Upper lobe of left lung (tissue), 4 donors: ENCODE measurements around the gene SAMD1.

Experiments used
- POLR2A ChIP-seq, 4 donors: fragments of 450-650 bp; IDR thresholded peaks; one replicate each; pipeline ENCODE4 v1.5.1; 2016 to 2017; ENCODE audit warnings: antibody characterized with exemption in 4 of 4, mild to moderate bottlenecking in 2 of 4
- TF ChIP-seq, protein P1 (sequence below), 6 experiments: fragments of 450-650 bp in 4 of 6; fragments of 200-600 bp in 2 of 6; sonication (generic) in 2 of 6; IDR thresholded peaks; one replicate each; pipeline ENCODE4 v1.5.1; 2016 to 2019; ENCODE audit warnings: antibody characterized with exemption in 6 of 6

DNA sequence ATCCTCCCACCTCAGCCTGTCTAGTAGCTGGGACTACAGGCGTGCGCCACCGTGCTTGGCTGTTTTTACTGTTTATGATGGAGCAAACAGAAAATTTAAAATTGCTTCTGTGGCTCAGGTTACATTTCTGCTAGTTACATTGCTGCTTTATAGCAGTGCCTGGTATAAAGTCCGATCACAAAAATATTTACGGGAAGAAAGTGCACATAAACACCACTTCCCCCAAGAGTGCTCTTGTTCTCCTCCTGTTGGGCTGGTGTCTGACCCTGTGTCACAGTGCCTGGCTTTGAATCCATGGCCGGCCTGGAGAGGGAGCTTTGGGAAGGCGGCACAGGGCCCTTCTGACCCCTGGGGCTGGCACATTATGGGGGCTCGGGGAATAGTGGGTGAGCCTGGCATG is 15.1 kb upstream of the SAMD1 start:
- TF ChIP-seq, protein P1, sequence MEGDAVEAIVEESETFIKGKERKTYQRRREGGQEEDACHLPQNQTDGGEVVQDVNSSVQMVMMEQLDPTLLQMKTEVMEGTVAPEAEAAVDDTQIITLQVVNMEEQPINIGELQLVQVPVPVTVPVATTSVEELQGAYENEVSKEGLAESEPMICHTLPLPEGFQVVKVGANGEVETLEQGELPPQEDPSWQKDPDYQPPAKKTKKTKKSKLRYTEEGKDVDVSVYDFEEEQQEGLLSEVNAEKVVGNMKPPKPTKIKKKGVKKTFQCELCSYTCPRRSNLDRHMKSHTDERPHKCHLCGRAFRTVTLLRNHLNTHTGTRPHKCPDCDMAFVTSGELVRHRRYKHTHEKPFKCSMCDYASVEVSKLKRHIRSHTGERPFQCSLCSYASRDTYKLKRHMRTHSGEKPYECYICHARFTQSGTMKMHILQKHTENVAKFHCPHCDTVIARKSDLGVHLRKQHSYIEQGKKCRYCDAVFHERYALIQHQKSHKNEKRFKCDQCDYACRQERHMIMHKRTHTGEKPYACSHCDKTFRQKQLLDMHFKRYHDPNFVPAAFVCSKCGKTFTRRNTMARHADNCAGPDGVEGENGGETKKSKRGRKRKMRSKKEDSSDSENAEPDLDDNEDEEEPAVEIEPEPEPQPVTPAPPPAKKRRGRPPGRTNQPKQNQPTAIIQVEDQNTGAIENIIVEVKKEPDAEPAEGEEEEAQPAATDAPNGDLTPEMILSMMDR (IDR thresholded peaks at IDR 0.05): no peak
- TF ChIP-seq POLR2A (IDR thresholded peaks at IDR 0.05): no peak
